H9 (cell line): ENCODE results near the gene TMEM44. TPM values are rescaled to one million over a fixed set of nuclear protein-coding genes. Genes with fewer than 3 reads are reported as not detected.

ENCODE experiments used
- DNase-seq: peaks from one replicate; pipeline ENCODE4 v3.0.0-alpha.2; 2017
- H2AFZ ChIP-seq: one replicate; pipeline ENCODE4 v1.6.1; 2013; ENCODE audit warnings: mild to moderate bottlenecking, low read length, control low read depth, moderate library complexity
- H2AK5ac ChIP-seq: 2 replicates; pipeline ENCODE4 v1.6.1; 2013; ENCODE audit warnings: low read length, control low read depth, mixed read lengths; ENCODE audit not compliant: insufficient read length
- H2BK120ac ChIP-seq: one replicate; pipeline ENCODE4 v1.6.1; 2013; ENCODE audit warnings: low read depth, mild to moderate bottlenecking, low read length, control low read depth, inconsistent platforms; ENCODE audit not compliant: poor library complexity, severe bottlenecking
- H2BK12ac ChIP-seq: 2 replicates; pipeline ENCODE4 v1.6.1; 2013; ENCODE audit warnings: low read length, control low read depth, mixed read lengths, low read depth; ENCODE audit not compliant: insufficient read length
- H2BK15ac ChIP-seq: 2 replicates; pipeline ENCODE4 v1.6.1; 2013; ENCODE audit warnings: low read depth, low read length, control low read depth
- H2BK20ac ChIP-seq: one replicate; pipeline ENCODE4 v1.6.1; 2013; ENCODE audit warnings: low read depth, mild to moderate bottlenecking, low read length, control low read depth, inconsistent platforms; ENCODE audit not compliant: poor library complexity, severe bottlenecking
- H2BK5ac ChIP-seq: 2 replicates; pipeline ENCODE4 v1.6.1; 2013; ENCODE audit warnings: low read length, control low read depth, mixed read lengths; ENCODE audit not compliant: insufficient read length
- H3K14ac ChIP-seq: 2 replicates; pipeline ENCODE4 v1.6.1; 2013; ENCODE audit warnings: low read length, control low read depth; ENCODE audit not compliant: insufficient read depth
- H3K18ac ChIP-seq: 2 replicates; pipeline ENCODE4 v1.6.1; 2013; ENCODE audit warnings: low read depth, mild to moderate bottlenecking, mixed read lengths, low read length, control low read depth; ENCODE audit not compliant: insufficient read length
- H3K23ac ChIP-seq: 2 replicates; pipeline ENCODE4 v1.6.1; 2013; ENCODE audit warnings: low read length, control low read depth, mixed read lengths, low read depth; ENCODE audit not compliant: insufficient read length
- H3K23me2 ChIP-seq: 2 replicates; pipeline ENCODE4 v1.6.1; 2013; ENCODE audit warnings: low read depth, mild to moderate bottlenecking, mixed read lengths, low read length, control low read depth; ENCODE audit not compliant: insufficient read length, poor library complexity, severe bottlenecking
- H3K27ac ChIP-seq: 2 replicates; pipeline ENCODE4 v1.5.1; 2013; ENCODE audit warnings: low read length, control low read depth, mixed read lengths, low read depth; ENCODE audit not compliant: insufficient read length
- H3K27me3 ChIP-seq: 2 replicates; pipeline ENCODE4 v1.6.1; 2013; ENCODE audit warnings: low read length, control low read depth, inconsistent platforms; ENCODE audit not compliant: insufficient read depth
- H3K4ac ChIP-seq: 2 replicates; pipeline ENCODE4 v1.6.1; 2013; ENCODE audit warnings: low read depth, mild to moderate bottlenecking, control low read depth, inconsistent platforms, low read length, moderate library complexity
- H3K4me1 ChIP-seq: 2 replicates; pipeline ENCODE4 v1.6.1; 2013; ENCODE audit warnings: low read length, control low read depth, inconsistent platforms; ENCODE audit not compliant: insufficient read depth
- H3K4me2 ChIP-seq: 2 replicates; pipeline ENCODE4 v1.6.1; 2013; ENCODE audit warnings: low read length, control low read depth, mixed read lengths; ENCODE audit not compliant: insufficient read length, insufficient read depth
- H3K56ac ChIP-seq: 2 replicates; pipeline ENCODE4 v1.6.1; 2013; ENCODE audit warnings: low read depth, mild to moderate bottlenecking, mixed read lengths, low read length, control low read depth; ENCODE audit not compliant: insufficient read length
- H3K79me1 ChIP-seq: 2 replicates; pipeline ENCODE4 v1.6.1; 2013; ENCODE audit warnings: low read depth, mild to moderate bottlenecking, moderate library complexity, low read length, control low read depth, inconsistent platforms; ENCODE audit not compliant: insufficient read depth, poor library complexity, severe bottlenecking
- H3K79me2 ChIP-seq: 2 replicates; pipeline ENCODE4 v1.6.1; 2013; ENCODE audit warnings: low read length, control low read depth, inconsistent platforms; ENCODE audit not compliant: insufficient read depth
- H3K9ac ChIP-seq: 2 replicates; pipeline ENCODE4 v1.6.1; 2013; ENCODE audit warnings: low read length, control low read depth, mixed read lengths; ENCODE audit not compliant: insufficient read length; ENCODE audit errors: extremely low read depth
- H3K9me3 ChIP-seq: one replicate; pipeline ENCODE4 v1.6.1; 2013; ENCODE audit warnings: low read depth, low read length, inconsistent platforms; ENCODE audit not compliant: control insufficient read depth
- H3T11ph ChIP-seq: one replicate; pipeline ENCODE4 v1.6.1; 2013; ENCODE audit warnings: mild to moderate bottlenecking, low read length, control low read depth, inconsistent platforms
- H4K20me1 ChIP-seq: one replicate; pipeline ENCODE4 v1.6.1; 2013; ENCODE audit not compliant: control insufficient read depth, insufficient read length, insufficient read depth
- H4K5ac ChIP-seq: 2 replicates; pipeline ENCODE4 v1.6.1; 2013; ENCODE audit warnings: low read depth, mild to moderate bottlenecking, mixed read lengths, low read length, control low read depth; ENCODE audit not compliant: insufficient read length
- H4K8ac ChIP-seq: replicated peaks from 2 replicates; pipeline ENCODE4 v1.6.1; 2013; ENCODE audit warnings: low read length, control low read depth, mixed read lengths, low read depth; ENCODE audit not compliant: insufficient read length
- H4K91ac ChIP-seq: 2 replicates; pipeline ENCODE4 v1.6.1; 2013; ENCODE audit warnings: low read depth, mild to moderate bottlenecking, moderate library complexity, mixed read lengths, low read length, control low read depth; ENCODE audit not compliant: insufficient read length
- H3K27ac Mint-ChIP-seq, 3 experiments: 2 replicates in 2 of 3; 3 replicates in 1 of 3; pipeline ENCODE4 v1.8.0; 2020 to 2021; ENCODE audit warnings: mixed read lengths in 3 of 3, mild to moderate bottlenecking in 1 of 3, moderate library complexity in 1 of 3
- H3K27me3 Mint-ChIP-seq: 2 replicates; pipeline ENCODE4 v1.8.0; 2021; ENCODE audit warnings: low read depth, mild to moderate bottlenecking, moderate library complexity, mixed read lengths
- H3K36me3 Mint-ChIP-seq, 3 experiments: 2 replicates in 2 of 3; 3 replicates in 1 of 3; pipeline ENCODE4 v1.8.0; 2020 to 2021; ENCODE audit warnings: low read depth in 3 of 3, mixed read lengths in 3 of 3; ENCODE audit not compliant: insufficient read depth in 1 of 3
- H3K4me1 Mint-ChIP-seq, 2 experiments: 2 replicates each; pipeline ENCODE4 v1.8.0; 2020; ENCODE audit warnings: mixed read lengths in 2 of 2
- H3K4me3 Mint-ChIP-seq, 2 experiments: 2 replicates in 1 of 2; 3 replicates in 1 of 2; pipeline ENCODE4 v1.8.0; 2020 to 2021; ENCODE audit warnings: mild to moderate bottlenecking in 2 of 2, mixed read lengths in 2 of 2, moderate library complexity in 1 of 2
- H3K9me3 Mint-ChIP-seq, 2 experiments: 2 replicates in 1 of 2; 3 replicates in 1 of 2; pipeline ENCODE4 v1.8.0; 2020; ENCODE audit warnings: mild to moderate bottlenecking in 2 of 2, mixed read lengths in 2 of 2, moderate library complexity in 1 of 2
- WGBS: extraction: QIAGEN DNeasy Blood & Tissue Kit; methylation state at CpG from one replicate; pipeline ENCODE4 v1.1.7; 2013; ENCODE audit warnings: missing lambda C conversion rate, low lambda C conversion rate, mixed read lengths; ENCODE audit not compliant: insufficient read length; ENCODE audit errors: extremely low coverage; 5-methylcytosine and 5-hydroxymethylcytosine counted together
- total RNA-seq: library from RNA; stranded (reverse); gene quantifications from 2 replicates; pipeline ENCODE4 v1.2.1, GENCODE V29; 2021
- TF ChIP-seq, protein P1 (sequence below): fragments of 200-600 bp; sonication (generic); conservative IDR thresholded peaks from 3 replicates; pipeline ENCODE4 v1.8.0; 2021; ENCODE audit warnings: antibody characterized with exemption, mild to moderate bottlenecking

Gene TMEM44
- total RNA-seq, 1 experiment from 2014 or later = 19.8 TPM

DNA sequence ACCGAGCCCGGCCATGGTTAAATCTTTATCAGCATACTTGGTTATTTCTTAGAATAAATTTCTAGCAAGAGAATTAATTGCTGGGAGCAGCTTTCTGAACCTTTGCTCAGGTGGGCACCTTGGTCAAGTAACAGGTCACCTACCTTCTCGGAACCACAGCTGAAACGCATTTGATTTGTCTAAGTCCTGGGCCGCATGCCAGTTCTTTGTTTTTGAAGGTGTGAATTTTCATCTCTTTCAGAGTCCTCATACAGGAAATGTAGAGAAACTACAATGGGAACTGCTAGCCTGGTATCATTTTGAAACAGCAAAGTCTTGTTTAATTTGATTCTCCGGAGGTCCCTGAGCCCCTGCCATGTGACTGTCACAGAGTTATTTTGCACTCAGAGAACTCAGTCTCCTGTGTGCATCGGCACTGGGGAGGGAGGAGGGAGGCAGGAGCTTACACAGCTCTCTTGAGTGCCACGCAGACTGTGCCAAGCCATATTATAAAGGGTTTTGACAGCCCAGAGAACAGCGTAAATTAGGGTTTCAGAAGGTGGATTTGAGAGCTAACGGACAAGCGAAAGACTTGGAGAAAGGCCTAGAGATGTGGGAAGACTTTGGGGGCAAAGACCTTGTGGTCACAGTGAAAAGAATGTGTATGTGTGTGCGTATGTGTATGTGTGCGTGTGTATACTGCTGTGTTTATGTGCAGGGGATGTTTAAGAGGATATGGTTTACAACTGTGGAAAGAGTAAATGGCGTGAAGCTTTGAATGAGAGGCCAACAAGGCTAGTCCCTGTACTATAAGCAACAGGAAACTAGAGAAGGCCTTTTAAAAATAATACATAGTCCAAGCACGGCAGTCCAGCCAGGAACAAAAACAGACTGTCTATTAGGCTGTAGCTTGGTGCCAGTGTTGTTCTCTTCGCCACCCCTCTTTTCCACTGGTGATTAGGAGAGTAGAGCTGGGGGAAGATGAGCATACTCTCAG, 84.6 kb downstream of the TMEM44 start:
- Mint-ChIP-seq H3K4me3 (no peak overlapping the region), H3K27me3 (no peaks in the 10 kb centered on the region; the same call in 1 of the 2 replicates), H3K36me3 (peaks cover 0 to 12% (median 2%) of the 10 kb centered on the region in 3 experiments; a peak in 4 of 7 replicates), H3K9me3 (peaks cover 10 to 12% of the 10 kb centered on the region in 2 experiments), H3K27ac (no peak overlapping the region), H3K4me1 (0 out of 4 replicates have a peak, but pooled peaks cover 0 to 3% of the 10 kb centered on the region in 2 experiments)
- Histone ChIP-seq H3K27me3 (no peaks in the 10 kb centered on the region), H2BK15ac (no peak overlapping the region), H2BK12ac (no peak overlapping the region), H2BK5ac (no peak overlapping the region), H3K4ac (no peak overlapping the region), H3K56ac (peak overlapping the region; percentile 22), H3K23ac (no peak overlapping the region), H3K4me2 (no peak overlapping the region), H3K4me1 (no peaks in the 10 kb centered on the region), H3K79me1 (no peaks in the 10 kb centered on the region), H4K20me1 (no peaks in the 10 kb centered on the region), H3K9ac (no peak overlapping the region), H3K14ac (no peak overlapping the region), H3K9me3 (no peaks in the 10 kb centered on the region), H2AFZ (no peak overlapping the region), H2BK120ac (no peak overlapping the region), H4K8ac (no peak overlapping the region), H2BK20ac (no peak overlapping the region), H3K27ac (no peak overlapping the region), H2AK5ac (no peak overlapping the region), H4K91ac (no peak overlapping the region), H3K79me2 (no peaks in the 10 kb centered on the region), H3K23me2 (no peaks in the 10 kb centered on the region), H4K5ac (no peak overlapping the region), H3K18ac (no peak overlapping the region), H3T11ph (no peak overlapping the region)
- no CpG with 5 or more reads among the region's 16 CpGs for WGBS
- no peak for DNase-seq
- TF ChIP-seq, protein P1, sequence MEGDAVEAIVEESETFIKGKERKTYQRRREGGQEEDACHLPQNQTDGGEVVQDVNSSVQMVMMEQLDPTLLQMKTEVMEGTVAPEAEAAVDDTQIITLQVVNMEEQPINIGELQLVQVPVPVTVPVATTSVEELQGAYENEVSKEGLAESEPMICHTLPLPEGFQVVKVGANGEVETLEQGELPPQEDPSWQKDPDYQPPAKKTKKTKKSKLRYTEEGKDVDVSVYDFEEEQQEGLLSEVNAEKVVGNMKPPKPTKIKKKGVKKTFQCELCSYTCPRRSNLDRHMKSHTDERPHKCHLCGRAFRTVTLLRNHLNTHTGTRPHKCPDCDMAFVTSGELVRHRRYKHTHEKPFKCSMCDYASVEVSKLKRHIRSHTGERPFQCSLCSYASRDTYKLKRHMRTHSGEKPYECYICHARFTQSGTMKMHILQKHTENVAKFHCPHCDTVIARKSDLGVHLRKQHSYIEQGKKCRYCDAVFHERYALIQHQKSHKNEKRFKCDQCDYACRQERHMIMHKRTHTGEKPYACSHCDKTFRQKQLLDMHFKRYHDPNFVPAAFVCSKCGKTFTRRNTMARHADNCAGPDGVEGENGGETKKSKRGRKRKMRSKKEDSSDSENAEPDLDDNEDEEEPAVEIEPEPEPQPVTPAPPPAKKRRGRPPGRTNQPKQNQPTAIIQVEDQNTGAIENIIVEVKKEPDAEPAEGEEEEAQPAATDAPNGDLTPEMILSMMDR = no peak
